Adipocyte (in vitro differentiated cells): ENCODE measurements around the gene NPTXR.

Experiments
- DNase-seq: peaks from one replicate; pipeline ENCODE4 v3.0.0-alpha.2; 2015; ENCODE audit warnings: low read depth
- H3K27me3 ChIP-seq: replicated peaks from 2 replicates; pipeline ENCODE4 v1.7.0; 2013; ENCODE audit warnings: mild to moderate bottlenecking, low read length, moderate library complexity; ENCODE audit not compliant: control insufficient read depth, insufficient read depth
- H3K36me3 ChIP-seq: 2 replicates; pipeline ENCODE4 v1.7.0; 2013; ENCODE audit warnings: low read length, mild to moderate bottlenecking, moderate library complexity; ENCODE audit not compliant: control insufficient read depth, insufficient read depth, severe bottlenecking
- H3K4me1 ChIP-seq: 2 replicates; pipeline ENCODE4 v1.7.0; 2013; ENCODE audit warnings: mild to moderate bottlenecking, low read length, moderate library complexity; ENCODE audit not compliant: control insufficient read depth, insufficient read depth
- H3K4me3 ChIP-seq: 2 replicates; pipeline ENCODE4 v1.7.0; 2013; ENCODE audit warnings: mild to moderate bottlenecking, low read length, moderate library complexity
- H3K9ac ChIP-seq: 2 replicates; pipeline ENCODE4 v1.7.0; 2013; ENCODE audit warnings: mild to moderate bottlenecking, low read length, moderate library complexity
- H3K9me3 ChIP-seq: 2 replicates; pipeline ENCODE4 v1.7.0; 2013; ENCODE audit warnings: mild to moderate bottlenecking, low read length, moderate library complexity; ENCODE audit not compliant: control insufficient read depth

The NPTXR gene

GRCh38 chr22:38874529-38875222, 30.8 kb upstream of the NPTXR start:
- Histone ChIP-seq H3K27me3 (peaks cover 6% of the 10 kb centered on the region), H3K9ac (no peak overlapping the region), H3K9me3 (peaks cover 3% of the 10 kb centered on the region), H3K36me3 (peaks cover 4% of the 10 kb centered on the region), H3K4me3 (no peak overlapping the region), H3K4me1 (peaks cover 28% of the 10 kb centered on the region)
- no peak for DNase-seq

GRCh38 chr22:38873469-38874411, 29.9 kb upstream of the NPTXR start:
- Histone ChIP-seq H3K4me3 (peak overlapping the region; percentile 88), H3K9me3 (peaks cover 3% of the 10 kb centered on the region), H3K27me3 (peaks cover 6% of the 10 kb centered on the region), H3K36me3 (peaks cover 8% of the 10 kb centered on the region), H3K4me1 (peaks cover 27% of the 10 kb centered on the region), H3K9ac (peak overlapping the region; percentile 97)
- no peak for DNase-seq

GRCh38 chr22:38872831-38873248, 29.0 kb upstream of the NPTXR start:
- peak overlapping the region; percentile 97 for H3K9ac ChIP-seq
- peak; percentile 82 for DNase-seq
- no peaks in the 10 kb centered on the region for H3K9me3 ChIP-seq
- H3K4me1 ChIP-seq = peaks cover 29% of the 10 kb centered on the region
- H3K4me3 ChIP-seq = peak overlapping the region; percentile 88
- peaks cover 6% of the 10 kb centered on the region for H3K27me3 ChIP-seq
- H3K36me3 ChIP-seq = peaks cover 8% of the 10 kb centered on the region

- H3K27me3 ChIP-seq = peaks cover 6% of the 10 kb centered on the region
- peaks cover 32% of the 10 kb centered on the region for H3K4me1 ChIP-seq
- H3K9me3 ChIP-seq = no peaks in the 10 kb centered on the region
- H3K36me3 ChIP-seq = peaks cover 8% of the 10 kb centered on the region
- peak; percentile 98 for DNase-seq
- peak within 1 kb of the TSS; percentile 88 for H3K4me3 ChIP-seq
- peak within 1 kb of the TSS; percentile 97 for H3K9ac ChIP-seq
Observed at GRCh38 chr22:38872172-38872830, 28.5 kb upstream of the NPTXR start, which contains the start of gene CBX6. Gene CBX6, minus strand, starts transcription at chr22:38872216. Its CDS starts 26 bp downstream, at chr22:38872190.

- Histone ChIP-seq H3K27me3 (peaks cover 6% of the 10 kb centered on the region), H3K9me3 (no peaks in the 10 kb centered on the region), H3K36me3 (peaks cover 8% of the 10 kb centered on the region), H3K4me3 (peak overlapping the region; percentile 88), H3K9ac (peak overlapping the region; percentile 85), H3K4me1 (peaks cover 32% of the 10 kb centered on the region)
- peak; percentile 74 for DNase-seq
Observed at GRCh38 chr22:38871360-38872171, 27.7 kb upstream of the NPTXR start.

GRCh38 chr22:38870791-38871359, 27.0 kb upstream of the NPTXR start:
- Histone ChIP-seq H3K27me3 (peaks cover 6% of the 10 kb centered on the region), H3K4me1 (peaks cover 32% of the 10 kb centered on the region), H3K9ac (peak overlapping the region; percentile 85), H3K4me3 (peak overlapping the region; percentile 88), H3K9me3 (no peaks in the 10 kb centered on the region), H3K36me3 (peaks cover 8% of the 10 kb centered on the region)
- peak; percentile 27 for DNase-seq

- peaks cover 6% of the 10 kb centered on the region for H3K27me3 ChIP-seq
- DNase-seq = peak; percentile 96
- no peaks in the 10 kb centered on the region for H3K9me3 ChIP-seq
- peak overlapping the region; percentile 88 for H3K4me3 ChIP-seq
- peak overlapping the region; percentile 85 for H3K9ac ChIP-seq
- peaks cover 32% of the 10 kb centered on the region for H3K4me1 ChIP-seq
- H3K36me3 ChIP-seq = peaks cover 11% of the 10 kb centered on the region
Observed at GRCh38 chr22:38870312-38870741, 26.5 kb upstream of the NPTXR start.

- no peaks in the 10 kb centered on the region for H3K9me3 ChIP-seq
- H3K4me3 ChIP-seq = no peak overlapping the region
- H3K4me1 ChIP-seq = peaks cover 37% of the 10 kb centered on the region
- peaks cover under 1% of the 10 kb centered on the region for H3K27me3 ChIP-seq
- H3K36me3 ChIP-seq = peaks cover 15% of the 10 kb centered on the region
- DNase-seq = no peak
- peak overlapping the region; percentile 58 for H3K9ac ChIP-seq
Observed at GRCh38 chr22:38869663-38870062, 25.8 kb upstream of the NPTXR start.

- DNase-seq = peak; percentile 93
- peaks cover 15% of the 10 kb centered on the region for H3K36me3 ChIP-seq
- H3K4me1 ChIP-seq = peaks cover 43% of the 10 kb centered on the region
- no peak overlapping the region for H3K9ac ChIP-seq
- H3K27me3 ChIP-seq = no peaks in the 10 kb centered on the region
- H3K4me3 ChIP-seq = no peak overlapping the region
- no peaks in the 10 kb centered on the region for H3K9me3 ChIP-seq
Observed at GRCh38 chr22:38868886-38869381, 25.1 kb upstream of the NPTXR start.

- no peak overlapping the region for H3K4me3 ChIP-seq
- no peaks in the 10 kb centered on the region for H3K27me3 ChIP-seq
- H3K4me1 ChIP-seq = peaks cover 40% of the 10 kb centered on the region
- peaks cover 15% of the 10 kb centered on the region for H3K36me3 ChIP-seq
- DNase-seq = no peak
- H3K9ac ChIP-seq = no peak overlapping the region
- H3K9me3 ChIP-seq = no peaks in the 10 kb centered on the region
Observed at GRCh38 chr22:38868286-38868721, 24.5 kb upstream of the NPTXR start.
